ENCODE results near the gene COPS9.

The COPS9 gene

DNA sequence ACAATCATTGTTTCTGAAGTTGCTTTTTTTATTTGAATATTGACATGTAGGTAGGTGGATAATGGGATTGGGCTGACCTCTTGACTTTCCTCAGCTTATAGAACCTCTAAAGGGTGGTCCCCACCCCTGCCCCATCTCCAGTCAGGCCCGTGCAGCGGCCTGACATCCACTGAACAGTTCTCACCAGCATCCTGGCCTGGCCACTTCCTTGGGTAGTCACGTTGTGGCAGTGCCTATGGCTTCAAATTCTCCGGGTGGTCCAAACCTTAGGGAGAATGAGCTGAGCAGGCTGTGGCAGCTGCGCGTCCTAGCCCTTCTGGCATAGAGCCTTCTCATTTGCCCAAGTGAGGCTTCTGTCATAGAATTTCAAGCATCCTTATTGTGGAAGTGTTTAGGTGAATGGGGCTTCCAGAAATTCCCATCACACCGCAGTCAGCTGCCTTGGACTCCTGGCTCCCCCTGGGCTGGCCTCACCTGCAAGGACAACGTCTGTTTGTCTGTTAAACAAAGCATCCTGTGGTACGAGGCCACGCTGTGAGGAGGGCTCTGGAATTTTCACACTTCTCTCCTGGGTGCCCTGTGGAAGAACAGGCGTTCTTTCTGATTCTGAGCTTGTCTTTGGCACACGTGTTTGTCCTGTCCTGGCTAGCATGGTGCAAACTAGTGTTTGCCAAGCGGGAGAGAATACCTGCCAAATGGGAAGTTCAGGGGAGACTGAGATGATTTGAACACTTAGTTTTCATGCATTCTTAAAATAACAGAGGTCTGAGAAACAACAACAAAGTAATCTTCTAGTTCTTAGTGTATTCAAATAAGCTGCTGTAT lies 36.2 kb upstream of the COPS9 start:
- Histone ChIP-seq H3K9me3 (ENCODE audit: control insufficient read depth, low read length) (no peaks in the 10 kb centered on the region), H3K4me1 (ENCODE audit: control insufficient read depth, insufficient read depth, low read length) (peaks cover 10% of the 10 kb centered on the region), H3K36me3 (ENCODE audit: control insufficient read depth, insufficient read depth, low read length) (no peaks in the 10 kb centered on the region), H3K4me3 (ENCODE audit: low read length) (no peak overlapping the region), H3K9ac (ENCODE audit: low read length) (no peak overlapping the region), H3K27me3 (ENCODE audit: control insufficient read depth, insufficient read depth, low read length) (peaks cover 39% of the 10 kb centered on the region)

DNA sequence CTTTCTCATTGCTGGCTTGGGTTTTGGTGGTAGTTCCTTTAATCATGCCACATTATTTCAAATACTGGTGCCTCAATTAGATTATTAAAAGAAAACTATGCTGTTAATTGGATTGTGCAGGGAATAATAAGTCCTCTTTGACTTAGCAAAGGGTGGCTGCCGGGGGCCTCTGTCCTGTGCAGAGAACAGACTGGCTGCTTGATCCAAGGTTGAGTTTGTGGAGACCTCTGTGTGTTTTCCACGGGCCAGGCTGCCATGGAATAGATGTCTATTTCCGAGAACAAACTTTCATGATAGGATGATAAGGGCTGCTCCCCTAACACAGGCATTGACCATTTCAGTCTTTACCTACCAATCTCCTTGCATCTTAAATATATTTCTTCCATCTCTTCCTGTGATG lies 34.8 kb upstream of the COPS9 start:
- H3K9me3 ChIP-seq (ENCODE audit: control insufficient read depth, low read length) = no peaks in the 10 kb centered on the region
- H3K4me1 ChIP-seq (ENCODE audit: control insufficient read depth, insufficient read depth, low read length) = peaks cover 10% of the 10 kb centered on the region

DNA sequence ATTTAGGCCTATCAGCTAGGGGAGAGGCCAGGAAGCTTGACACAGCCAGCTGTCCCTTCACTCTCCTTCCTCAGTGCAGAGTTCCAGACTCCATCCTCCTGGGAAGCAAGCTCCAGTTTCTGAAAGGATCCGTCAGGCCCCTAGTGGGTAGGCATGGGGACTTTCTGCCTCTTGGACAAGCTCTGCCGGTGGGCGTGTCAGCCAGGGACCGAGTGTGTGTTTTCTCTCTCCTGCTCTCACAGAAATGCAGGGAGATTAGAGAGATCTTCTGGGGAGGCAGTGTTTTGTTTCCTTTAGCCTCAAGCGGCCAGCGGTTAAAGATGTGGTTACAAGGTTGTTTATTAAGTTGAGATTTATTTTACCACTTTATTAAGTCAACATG lies 34.2 kb upstream of the COPS9 start:
- H3K4me3 ChIP-seq (ENCODE audit: low read length) = no peak overlapping the region
- H3K9ac ChIP-seq (ENCODE audit: low read length) = no peak overlapping the region
- H3K36me3 ChIP-seq (ENCODE audit: control insufficient read depth, insufficient read depth, low read length) = no peaks in the 10 kb centered on the region
- no peaks in the 10 kb centered on the region for H3K9me3 ChIP-seq (ENCODE audit: control insufficient read depth, low read length)
- peaks cover 41% of the 10 kb centered on the region for H3K27me3 ChIP-seq (ENCODE audit: control insufficient read depth, insufficient read depth, low read length)
- H3K4me1 ChIP-seq (ENCODE audit: control insufficient read depth, insufficient read depth, low read length) = peaks cover 10% of the 10 kb centered on the region

More for the DNA sequence above, 34.8 kb upstream of the COPS9 start:
- H3K27me3 ChIP-seq (ENCODE audit: control insufficient read depth, insufficient read depth, low read length) = peaks cover 41% of the 10 kb centered on the region
- no peaks in the 10 kb centered on the region for H3K36me3 ChIP-seq (ENCODE audit: control insufficient read depth, insufficient read depth, low read length)
- no peak overlapping the region for H3K4me3 ChIP-seq (ENCODE audit: low read length)
- H3K9ac ChIP-seq (ENCODE audit: low read length) = no peak overlapping the region

DNA sequence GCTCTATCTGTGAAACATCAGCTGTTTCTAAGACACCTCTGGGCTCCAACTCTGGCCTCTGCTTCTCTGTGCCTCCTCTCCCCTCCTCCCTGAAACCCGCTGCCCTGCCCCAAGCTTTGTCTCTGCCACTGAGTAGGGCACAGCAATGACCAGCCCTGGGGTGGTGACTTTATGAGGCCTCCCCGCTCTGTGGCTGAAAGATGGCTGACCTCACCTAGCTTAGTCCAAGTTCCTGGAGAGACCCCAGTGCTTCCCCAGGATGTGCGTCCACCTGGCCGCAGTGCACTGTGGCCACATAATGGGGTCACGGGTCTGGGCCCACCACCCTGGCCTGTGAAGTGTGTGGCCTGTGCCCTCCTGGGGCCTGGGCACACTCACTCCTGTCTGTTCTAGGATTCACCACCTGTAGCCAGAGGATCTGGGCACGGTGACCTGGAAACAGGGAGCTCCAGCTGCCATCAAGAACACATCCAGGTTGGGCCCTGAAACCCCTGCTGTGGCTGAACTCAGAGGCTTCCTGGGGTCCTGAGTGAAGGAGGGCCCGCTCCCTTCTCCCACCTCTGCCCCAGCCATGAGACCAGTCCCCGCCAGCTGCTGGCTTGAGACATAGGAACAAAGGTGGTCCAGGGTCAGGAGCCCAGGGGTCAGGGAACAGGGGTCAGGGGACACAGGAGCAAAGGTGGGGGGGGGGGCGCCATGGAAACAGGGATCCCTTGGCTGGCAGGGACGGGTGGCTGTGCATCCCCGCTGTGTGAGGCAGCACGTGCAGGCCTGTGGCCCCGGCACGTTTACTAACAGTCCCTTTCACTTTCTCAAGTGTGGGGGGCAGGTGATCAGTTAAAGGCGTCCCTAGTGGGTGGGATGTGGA lies 33.6 kb upstream of the COPS9 start:
- no peak overlapping the region for H3K4me3 ChIP-seq (ENCODE audit: low read length)
- H3K27me3 ChIP-seq (ENCODE audit: control insufficient read depth, insufficient read depth, low read length) = peaks cover 45% of the 10 kb centered on the region
- no peaks in the 10 kb centered on the region for H3K9me3 ChIP-seq (ENCODE audit: control insufficient read depth, low read length)
- peaks cover 10% of the 10 kb centered on the region for H3K4me1 ChIP-seq (ENCODE audit: control insufficient read depth, insufficient read depth, low read length)
- no peaks in the 10 kb centered on the region for H3K36me3 ChIP-seq (ENCODE audit: control insufficient read depth, insufficient read depth, low read length)
- H3K9ac ChIP-seq (ENCODE audit: low read length) = no peak overlapping the region

DNA sequence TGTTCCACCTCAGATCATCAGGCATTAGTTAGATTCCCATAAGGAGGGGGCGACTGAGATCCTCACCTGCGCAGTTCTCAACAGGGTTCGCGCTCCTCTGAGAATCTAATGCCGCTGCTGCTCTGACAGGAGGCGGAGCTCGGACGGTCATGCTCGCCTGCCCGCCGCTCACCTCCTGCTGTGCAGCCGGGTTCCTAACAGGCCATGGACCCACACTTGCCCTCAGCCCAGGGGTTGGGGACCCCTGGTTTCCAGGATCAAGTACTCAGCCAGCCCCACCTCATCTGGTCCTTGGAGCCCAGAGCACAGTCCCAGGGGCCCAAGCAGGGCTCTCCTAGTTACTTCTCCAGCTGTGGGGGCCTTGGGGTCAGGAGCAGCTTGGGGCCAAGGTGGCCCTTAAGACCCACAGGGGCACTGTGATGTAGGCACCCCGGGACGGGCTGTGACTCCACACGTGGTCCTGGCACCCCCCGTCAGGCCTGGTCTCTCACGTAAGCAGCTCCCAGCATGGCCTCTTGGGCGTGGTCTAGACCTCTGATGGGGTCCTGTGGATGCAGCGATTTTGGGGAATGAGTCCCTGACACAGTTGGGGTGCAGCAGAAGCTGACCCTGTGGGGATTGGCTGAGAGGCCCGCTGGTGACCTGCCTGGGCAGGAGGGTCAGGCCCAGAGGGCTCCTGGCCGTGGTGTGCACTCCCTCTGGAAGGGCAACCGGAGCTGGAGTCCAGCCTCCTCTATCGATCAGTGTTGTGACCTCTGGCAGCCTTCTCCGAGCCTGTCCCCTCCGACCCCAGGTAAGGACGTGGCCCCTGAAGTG lies 32.6 kb upstream of the COPS9 start:
- H3K4me3 ChIP-seq (ENCODE audit: low read length) = no peak overlapping the region
- H3K9ac ChIP-seq (ENCODE audit: low read length) = no peak overlapping the region
- peaks cover 10% of the 10 kb centered on the region for H3K4me1 ChIP-seq (ENCODE audit: control insufficient read depth, insufficient read depth, low read length)
- no peaks in the 10 kb centered on the region for H3K36me3 ChIP-seq (ENCODE audit: control insufficient read depth, insufficient read depth, low read length)
- no peaks in the 10 kb centered on the region for H3K9me3 ChIP-seq (ENCODE audit: control insufficient read depth, low read length)
- H3K27me3 ChIP-seq (ENCODE audit: control insufficient read depth, insufficient read depth, low read length) = peaks cover 36% of the 10 kb centered on the region

DNA sequence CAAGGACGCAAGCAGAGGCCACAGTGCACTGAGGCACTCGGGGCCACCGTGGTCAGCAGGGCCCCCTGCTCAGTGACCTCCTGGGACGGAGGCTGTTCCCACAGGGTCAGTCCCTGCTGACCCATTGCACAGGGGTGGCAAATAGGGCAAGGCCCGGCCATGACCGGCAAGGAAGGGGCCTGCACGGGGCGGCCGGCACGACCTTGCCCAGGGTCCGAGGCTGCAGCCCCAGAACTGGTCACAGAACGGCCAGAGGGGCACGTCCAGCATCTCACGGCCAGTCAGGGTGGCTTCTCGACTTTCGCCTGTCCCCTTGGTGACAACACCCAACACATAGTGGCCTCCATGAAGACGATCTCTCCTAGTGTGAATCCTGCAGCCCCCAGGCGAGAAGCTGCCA lies 31.9 kb upstream of the COPS9 start:
- Histone ChIP-seq H3K4me3 (ENCODE audit: low read length) (no peak overlapping the region), H3K36me3 (ENCODE audit: control insufficient read depth, insufficient read depth, low read length) (no peaks in the 10 kb centered on the region), H3K27me3 (ENCODE audit: control insufficient read depth, insufficient read depth, low read length) (peaks cover 36% of the 10 kb centered on the region), H3K9ac (ENCODE audit: low read length) (no peak overlapping the region), H3K4me1 (ENCODE audit: control insufficient read depth, insufficient read depth, low read length) (peaks cover 10% of the 10 kb centered on the region), H3K9me3 (ENCODE audit: control insufficient read depth, low read length) (no peaks in the 10 kb centered on the region)

DNA sequence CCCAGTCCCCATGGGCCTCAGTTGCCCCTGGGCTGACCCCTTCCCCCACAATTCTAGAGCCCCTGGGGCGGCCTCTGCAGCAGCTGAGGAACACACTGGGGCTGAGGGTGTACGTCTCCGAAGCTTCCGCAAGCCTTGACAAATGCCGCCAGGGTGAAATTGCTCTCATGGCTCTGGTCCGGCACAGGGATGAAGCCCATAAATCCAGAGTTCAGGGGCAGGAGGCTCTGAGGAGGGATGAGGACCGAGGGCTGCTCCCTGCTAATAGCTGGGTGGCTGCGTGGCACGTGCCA lies 31.4 kb upstream of the COPS9 start:
- H3K9me3 ChIP-seq (ENCODE audit: control insufficient read depth, low read length) = no peaks in the 10 kb centered on the region
- peaks cover 10% of the 10 kb centered on the region for H3K4me1 ChIP-seq (ENCODE audit: control insufficient read depth, insufficient read depth, low read length)
- no peak overlapping the region for H3K9ac ChIP-seq (ENCODE audit: low read length)
- H3K36me3 ChIP-seq (ENCODE audit: control insufficient read depth, insufficient read depth, low read length) = no peaks in the 10 kb centered on the region
- H3K4me3 ChIP-seq (ENCODE audit: low read length) = no peak overlapping the region
- H3K27me3 ChIP-seq (ENCODE audit: control insufficient read depth, insufficient read depth, low read length) = peaks cover 36% of the 10 kb centered on the region

DNA sequence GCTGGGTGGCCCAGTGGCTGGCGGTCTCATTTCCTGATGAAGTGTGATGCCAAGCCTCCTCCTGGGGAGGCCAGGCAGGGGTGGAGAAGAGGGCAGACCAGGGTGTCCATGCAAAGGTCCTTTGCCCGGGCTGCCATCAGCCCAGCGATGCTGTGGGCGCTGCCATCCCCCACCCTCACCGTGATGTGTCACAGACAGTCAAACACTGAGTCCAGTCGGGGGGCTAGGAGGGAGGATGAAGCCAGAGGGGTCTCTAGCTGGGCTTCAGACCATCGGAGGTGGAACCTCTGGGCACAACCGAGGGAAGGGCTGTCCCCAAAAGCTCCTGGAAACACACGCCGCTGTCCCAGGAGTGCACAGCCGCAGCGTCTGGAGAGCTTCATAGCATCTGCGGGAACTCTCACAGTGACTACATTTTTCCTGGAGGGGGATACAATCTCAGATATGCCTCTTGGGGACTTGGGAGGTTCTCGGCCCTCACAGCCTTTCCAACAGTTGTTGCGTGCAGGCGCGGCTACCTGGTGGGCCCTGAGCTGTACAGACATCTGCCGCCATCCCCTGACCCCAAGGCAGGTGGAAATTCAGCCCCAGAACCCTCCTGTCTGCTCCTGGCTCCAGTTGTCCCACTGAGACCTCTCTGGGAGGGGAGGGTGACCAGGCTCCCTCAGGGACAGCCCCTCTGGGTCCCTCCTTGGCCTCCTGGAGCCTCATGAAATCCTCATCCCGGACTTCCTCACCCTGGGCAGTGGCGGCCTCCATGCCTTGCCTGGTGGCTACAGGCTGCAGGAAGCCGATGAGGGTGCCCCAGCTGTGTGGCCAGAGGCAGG lies 30.9 kb upstream of the COPS9 start:
- H3K27me3 ChIP-seq (ENCODE audit: control insufficient read depth, insufficient read depth, low read length) = peaks cover 32% of the 10 kb centered on the region
- peaks cover 10% of the 10 kb centered on the region for H3K4me1 ChIP-seq (ENCODE audit: control insufficient read depth, insufficient read depth, low read length)

DNA sequence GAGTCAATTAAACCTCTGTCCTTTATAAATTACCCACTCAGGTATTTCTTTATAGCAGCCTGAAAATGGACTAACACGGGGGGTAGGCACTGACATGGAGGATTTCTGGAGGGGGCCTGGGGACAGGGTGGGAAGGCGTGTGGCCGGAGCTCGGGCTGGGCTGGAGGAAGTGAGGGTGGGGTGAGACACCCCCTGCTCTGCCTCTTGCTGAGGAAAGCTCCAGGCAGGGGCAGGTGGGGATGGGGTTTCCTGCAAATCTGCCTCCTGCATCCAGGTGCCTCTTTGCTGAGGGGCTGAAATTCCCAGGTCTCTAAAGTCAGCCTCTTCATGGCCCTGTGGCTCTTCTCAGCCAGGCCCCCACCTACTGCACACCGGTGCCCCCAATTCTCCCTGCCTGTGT lies 30.1 kb upstream of the COPS9 start:
- Histone ChIP-seq H3K36me3 (ENCODE audit: control insufficient read depth, insufficient read depth, low read length) (no peaks in the 10 kb centered on the region), H3K4me1 (ENCODE audit: control insufficient read depth, insufficient read depth, low read length) (peaks cover 10% of the 10 kb centered on the region), H3K4me3 (ENCODE audit: low read length) (no peak overlapping the region), H3K27me3 (ENCODE audit: control insufficient read depth, insufficient read depth, low read length) (peaks cover 24% of the 10 kb centered on the region), H3K9me3 (ENCODE audit: control insufficient read depth, low read length) (no peaks in the 10 kb centered on the region), H3K9ac (ENCODE audit: low read length) (no peak overlapping the region)

More for the DNA sequence above, 30.9 kb upstream of the COPS9 start:
- Histone ChIP-seq H3K4me3 (ENCODE audit: low read length) (no peak overlapping the region), H3K9ac (ENCODE audit: low read length) (no peak overlapping the region), H3K9me3 (ENCODE audit: control insufficient read depth, low read length) (no peaks in the 10 kb centered on the region), H3K36me3 (ENCODE audit: control insufficient read depth, insufficient read depth, low read length) (no peaks in the 10 kb centered on the region)

DNA sequence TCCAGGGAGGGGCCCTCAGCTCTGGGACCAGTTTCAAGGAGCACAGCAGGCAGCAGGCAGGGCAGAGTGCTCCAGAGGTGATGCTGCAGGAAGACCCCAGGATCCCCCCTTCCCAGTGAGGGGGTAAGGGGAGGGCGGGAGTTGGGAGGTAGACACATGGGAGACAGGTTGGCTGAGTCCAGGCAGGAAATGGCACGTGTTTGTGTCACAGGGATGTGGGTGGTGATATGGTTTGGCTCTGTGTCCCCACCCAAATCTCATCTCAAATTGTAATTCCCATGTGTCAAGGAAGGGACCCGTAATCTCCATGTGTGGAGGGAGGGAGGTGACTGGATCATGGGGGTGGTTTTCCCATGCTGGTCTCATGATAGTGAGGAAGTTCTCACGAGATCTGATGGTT lies 29.6 kb upstream of the COPS9 start:
- Histone ChIP-seq H3K36me3 (ENCODE audit: control insufficient read depth, insufficient read depth, low read length) (no peaks in the 10 kb centered on the region), H3K4me3 (ENCODE audit: low read length) (no peak overlapping the region), H3K9ac (ENCODE audit: low read length) (no peak overlapping the region), H3K27me3 (ENCODE audit: control insufficient read depth, insufficient read depth, low read length) (peaks cover 22% of the 10 kb centered on the region), H3K9me3 (ENCODE audit: control insufficient read depth, low read length) (no peaks in the 10 kb centered on the region), H3K4me1 (ENCODE audit: control insufficient read depth, insufficient read depth, low read length) (peaks cover 6% of the 10 kb centered on the region)

DNA sequence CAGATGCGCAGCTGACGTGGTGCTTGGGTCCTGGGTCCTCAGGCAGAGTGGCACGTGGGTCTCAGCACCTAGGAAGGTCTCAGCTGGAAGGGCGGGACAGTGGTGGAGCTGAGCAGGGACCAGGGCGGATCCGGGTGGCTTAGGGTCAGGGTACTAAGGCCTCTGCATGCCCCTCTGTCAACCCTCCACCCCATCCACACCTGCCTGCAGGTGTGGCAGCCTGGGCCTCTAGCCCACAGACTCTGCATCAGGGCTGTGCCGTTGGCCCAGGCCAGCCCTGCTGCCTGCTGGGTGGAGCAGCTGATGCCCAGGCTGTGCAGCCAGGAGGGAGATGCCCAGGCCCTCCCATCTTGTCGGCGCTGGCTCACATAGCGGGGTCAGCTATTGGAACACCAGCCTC lies 28.9 kb upstream of the COPS9 start:
- Histone ChIP-seq H3K9ac (ENCODE audit: low read length) (no peak overlapping the region), H3K9me3 (ENCODE audit: control insufficient read depth, low read length) (no peaks in the 10 kb centered on the region), H3K36me3 (ENCODE audit: control insufficient read depth, insufficient read depth, low read length) (no peaks in the 10 kb centered on the region), H3K27me3 (ENCODE audit: control insufficient read depth, insufficient read depth, low read length) (peaks cover 22% of the 10 kb centered on the region), H3K4me3 (ENCODE audit: low read length) (no peak overlapping the region), H3K4me1 (ENCODE audit: control insufficient read depth, insufficient read depth, low read length) (peaks cover under 1% of the 10 kb centered on the region)
